GM12878 (cell line): ENCODE data around the gene FGGY. TPM values are rescaled to one million over a fixed set of nuclear protein-coding genes. Genes with fewer than 3 reads are reported as not detected.

Source experiments
- ATAC-seq: fragments of 200-7000 bp; cut with Tn5 transposase; 3 replicates; pipeline ENCODE4 v1.9.1; 2020; ENCODE audit warnings: mild to moderate bottlenecking, moderate library complexity
- BruUV-seq: library from RNA; stranded (reverse); fragments of 400-500 nt; replicated peaks from 2 replicates; lab custom pipeline; 2021; lab: Mats Ljungman, UMichigan
- CTCF ChIA-PET: fragments of 300-600 bp; sonication (Branson Sonifier 250); formaldehyde crosslinking; extraction: SDS; loops from one replicate; lab custom pipeline; 2021; ENCODE audit warnings: inconsistent platforms; lab: Yijun Ruan, JAX
- POLR2A ChIA-PET: fragments of 350-600 bp; formaldehyde crosslinking; extraction: SDS; loops from one replicate; lab custom pipeline; 2021; ENCODE audit warnings: inconsistent platforms; lab: Charles Lee
- RAD21 ChIA-PET: fragments of 300-600 bp; sonication (Branson Sonifier 250); formaldehyde crosslinking; loops from one replicate; lab custom pipeline; 2023; ENCODE audit warnings: antibody characterized with exemption; ENCODE audit not compliant: unreplicated experiment; lab: Charles Lee
- SMC1A ChIA-PET: fragments of 300-600 bp; sonication (Branson Sonifier 250); formaldehyde crosslinking; loops from one replicate; lab custom pipeline; 2023; ENCODE audit not compliant: unreplicated experiment, uncharacterized antibody; lab: Charles Lee
- DNase-seq: peaks from one replicate; pipeline ENCODE4 v3.0.0-alpha.2; 2011; ENCODE audit warnings: low read depth, low spot score
- FAIRE-seq: peaks from 3 replicates; lab custom pipeline; 2011; peaks lifted over from hg19 to GRCh38; lab: Jason Lieb, UNC
- H2AFZ ChIP-seq: 2 replicates; pipeline ENCODE4 v1.6.0; 2011; ENCODE audit warnings: low read depth, low read length, control low read depth; ENCODE audit not compliant: control insufficient read depth
- H3K27ac ChIP-seq: 2 replicates; pipeline ENCODE4 v1.5.1; 2011; ENCODE audit warnings: control low read depth; ENCODE audit not compliant: control insufficient read depth, insufficient read depth
- H3K27me3 ChIP-seq, 2 experiments: replicated peaks in 1 of 2; 2 replicates each; pipeline versions ENCODE4 v1.6.0 to v1.6.1; 2011; ENCODE audit warnings: low read length in 1 of 2; ENCODE audit not compliant: control insufficient read depth in 2 of 2, insufficient read depth in 2 of 2
- H3K36me3 ChIP-seq, 2 experiments: 2 replicates each; pipeline ENCODE4 v1.5.1; 2011; ENCODE audit warnings: low read length in 1 of 2; ENCODE audit not compliant: control insufficient read depth in 2 of 2, insufficient read depth in 2 of 2
- H3K4me1 ChIP-seq: 2 replicates; pipeline ENCODE4 v1.6.1; 2011; ENCODE audit warnings: mild to moderate bottlenecking, low read length, moderate library complexity, mixed read lengths; ENCODE audit not compliant: control insufficient read depth, insufficient read depth
- H3K4me2 ChIP-seq: 2 replicates; pipeline ENCODE4 v1.6.0; 2011; ENCODE audit warnings: control low read depth; ENCODE audit not compliant: control insufficient read depth, insufficient read depth
- H3K4me3 ChIP-seq: fragments of 200-600 bp; sonication (generic); 2 replicates; pipeline ENCODE4 v1.5.1; 2016
- H3K79me2 ChIP-seq: 2 replicates; pipeline ENCODE4 v1.6.0; 2011; ENCODE audit warnings: low read length; ENCODE audit not compliant: control insufficient read depth, insufficient read depth
- H3K9ac ChIP-seq: 2 replicates; pipeline ENCODE4 v1.8.0; 2011; ENCODE audit warnings: low read length, control low read depth, mixed read lengths; ENCODE audit not compliant: control insufficient read depth, insufficient read depth
- H3K9me3 ChIP-seq: replicated peaks from 3 replicates; pipeline ENCODE4 v1.5.1; 2011; ENCODE audit warnings: mild to moderate bottlenecking, low read length; ENCODE audit not compliant: control insufficient read depth, insufficient read depth
- H4K20me1 ChIP-seq: 2 replicates; pipeline ENCODE4 v1.6.0; 2011; ENCODE audit not compliant: control insufficient read depth, insufficient read depth
- GABPA ChIP-seq: IDR thresholded peaks from 2 replicates; pipeline ENCODE4 v1.6.1; 2014; ENCODE audit warnings: antibody characterized with exemption, low read depth, mild to moderate bottlenecking, inconsistent platforms
- MEF2A ChIP-seq: IDR thresholded peaks from 2 replicates; pipeline ENCODE4 v1.6.1; 2011; ENCODE audit warnings: low read depth, mild to moderate bottlenecking, low read length, moderate library complexity; ENCODE audit not compliant: insufficient read depth
- MXI1 ChIP-seq: fragments of 150-350 bp; IDR thresholded peaks from 2 replicates; pipeline ENCODE4 v1.6.1; 2011; ENCODE audit warnings: low read depth, mild to moderate bottlenecking, inconsistent platforms, low read length, improper control_type of control experiment
- NFYA ChIP-seq: IDR thresholded peaks from 2 replicates; pipeline ENCODE4 v1.6.1; 2011; ENCODE audit warnings: low read depth, mild to moderate bottlenecking, low read length, improper control_type of control experiment, borderline replicate concordance
- NRF1 ChIP-seq: conservative IDR thresholded peaks from 2 replicates; pipeline ENCODE4 v1.6.1; 2011; ENCODE audit warnings: mild to moderate bottlenecking, low read depth, low read length, improper control_type of control experiment
- SPI1 ChIP-seq: IDR thresholded peaks from 2 replicates; pipeline ENCODE4 v1.6.1; 2011; ENCODE audit warnings: low read depth, mild to moderate bottlenecking, low read length, moderate library complexity, borderline replicate concordance; ENCODE audit not compliant: insufficient read depth
- ZBTB4 ChIP-seq: fragments of 450-650 bp; formaldehyde crosslinking; IDR thresholded peaks from 2 replicates; pipeline ENCODE4 v1.4.0; 2022; ENCODE audit warnings: mild to moderate bottlenecking, moderate library complexity
- WGBS: methylation state at CpG from one replicate; pipeline ENCODE4 v1.1.6; 2016; ENCODE audit warnings: low lambda C conversion rate; ENCODE audit not compliant: insufficient replicate concordance, insufficient coverage; ENCODE audit errors: missing lambda C conversion rate; 5-methylcytosine and 5-hydroxymethylcytosine counted together
- in situ Hi-C: fragments of 300-500 bp; cut with MboI; formaldehyde crosslinking; loops from 9 replicates; pipeline ENCODE4 v1.14.3; 2018; ENCODE audit warnings: mixed read lengths
- intact Hi-C: fragments of 100-400 bp; cut with micrococcal nuclease; formaldehyde crosslinking; loops from one replicate; pipeline ENCODE4 v1.14.2; 2022; ENCODE audit not compliant: unreplicated experiment
- polyA plus RNA-seq, 11 experiments: library from polyadenylated mRNA; depleted of rRNA in 4 of 11; unstranded in 6 of 11; stranded (reverse) in 5 of 11; fragments of >200 nt; fragmentation: Nextera tagmentation in 4 of 11; fragmentation: Illumina TruSeq in 1 of 11; extraction: Ambion mirVana in 4 of 11; extraction: Trizol in 1 of 11; gene quantifications; 1 replicate in 1 of 11; 2 replicates in 10 of 11; pipeline versions ENCODE4 v1.2.1 to v1.2.3, GENCODE V29; 2011 to 2016; ENCODE audit warnings: inconsistent platforms in 2 of 11, missing spikeins in 2 of 11, low read depth in 1 of 11
- total RNA-seq, 4 experiments: library from RNA; depleted of rRNA in 3 of 4; stranded (reverse); fragments of >200 nt in 3 of 4; fragmentation: Illumina TruSeq in 1 of 4; extraction: Trizol in 1 of 4; gene quantifications; 2 replicates each; pipeline versions ENCODE4 v1.2.1 to v1.2.3, GENCODE V29; 2013 to 2021

FGGY gene
- total and polyA plus RNA-seq, 10 of the 15 experiments (the other 5 are each of a cell fraction or from before 2014, with no cell fraction given), result 6.2 to 11.9 (median 7.5) TPM

- CTCF ChIA-PET, result no interaction called here
- no peaks in the 10 kb centered on the region for H3K79me2 ChIP-seq
- ATAC-seq (no peak), FAIRE-seq (no peak), DNase-seq (no peak)
- no peaks in the 10 kb centered on the region for H3K27me3 ChIP-seq
- no peak overlapping the region for H3K4me2 ChIP-seq
- no peaks in the 10 kb centered on the region for H3K36me3 ChIP-seq
- H4K20me1 ChIP-seq, result no peaks in the 10 kb centered on the region
- BruUV-seq, result no TSS peak
- TF ChIP-seq NRF1 (no peak), MXI1 (no peak), GABPA (no peak), SPI1 (no peak), NFYA (no peak), MEF2A (no peak), ZBTB4 (CRISPR knock-in tag) (no peak)
- intact Hi-C loops, result no loop called here
- no peak overlapping the region for H2AFZ ChIP-seq
- no peak overlapping the region for H3K4me3 ChIP-seq
- H3K4me1 ChIP-seq, result no peaks in the 10 kb centered on the region; the same call in 1 of the 2 replicates
- SMC1A ChIA-PET, result interaction anchor here (1.0 to 1.1 kb wide), 2 partner anchors 25 to 106 kb away, joined by 3 to 6 read pairs; no protein-coding TSS in a partner anchor
- no peaks in the 10 kb centered on the region for H3K9me3 ChIP-seq
- no peak overlapping the region for H3K9ac ChIP-seq
- in situ Hi-C loops, result no loop called here
- no peak overlapping the region for H3K27ac ChIP-seq
- RAD21 ChIA-PET, result interaction anchor here (1.3 to 1.5 kb wide), 2 partner anchors 14 to 27 kb away, joined by 3 to 6 read pairs; no protein-coding TSS in a partner anchor
- POLR2A ChIA-PET, result no interaction called here
- WGBS, result 84% methylated on average over 4 of the region's 4 CpGs
Measured at GRCh38 chr1:59671953-59672305, 375.0 kb downstream of the FGGY start.
